Right lobe of liver (tissue), 4 donors: Measurements from ENCODE around the gene MAGI1.

Experiments
- POLR2A ChIP-seq: fragments of 450-650 bp; IDR thresholded peaks from one replicate; pipeline ENCODE4 v1.6.1; 2017; ENCODE audit warnings: antibody characterized with exemption, mild to moderate bottlenecking
- TF ChIP-seq, protein P1 (sequence below), 4 donors: fragments of 200-600 bp in 3 of 4; fragments of 450-650 bp in 1 of 4; IDR thresholded peaks; one replicate each; pipeline versions ENCODE4 v1.5.1 to v1.8.0; 2016 to 2022; ENCODE audit warnings: antibody characterized with exemption in 4 of 4, mild to moderate bottlenecking in 2 of 4
- donor health status: DM: no; HTN: no; CAD: no.
- donor health status: DM: no; HTN: no; CAD: no.
- donor health status: DM: no; HTN: yes; CAD: no.

DNA sequence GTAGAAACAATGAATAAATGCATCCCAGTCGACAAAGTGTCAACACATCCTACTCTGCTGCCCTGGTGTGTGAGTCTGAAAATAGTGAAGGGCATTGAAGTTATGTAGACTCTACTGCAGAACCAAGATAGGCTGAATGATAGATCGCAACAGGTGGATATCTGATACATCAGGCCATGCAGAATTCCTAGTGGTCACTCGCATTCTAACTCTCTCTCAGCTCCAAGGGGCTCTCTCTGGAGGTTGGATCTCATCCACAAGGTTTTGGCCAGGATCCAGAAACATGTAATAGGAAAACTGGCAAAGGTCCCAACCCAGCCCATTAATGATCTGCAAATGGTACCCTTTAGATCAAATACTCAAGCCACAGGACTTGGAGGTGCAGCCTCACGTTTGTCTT lies 514.1 kb downstream of the MAGI1 start:
- TF ChIP-seq, protein P1, sequence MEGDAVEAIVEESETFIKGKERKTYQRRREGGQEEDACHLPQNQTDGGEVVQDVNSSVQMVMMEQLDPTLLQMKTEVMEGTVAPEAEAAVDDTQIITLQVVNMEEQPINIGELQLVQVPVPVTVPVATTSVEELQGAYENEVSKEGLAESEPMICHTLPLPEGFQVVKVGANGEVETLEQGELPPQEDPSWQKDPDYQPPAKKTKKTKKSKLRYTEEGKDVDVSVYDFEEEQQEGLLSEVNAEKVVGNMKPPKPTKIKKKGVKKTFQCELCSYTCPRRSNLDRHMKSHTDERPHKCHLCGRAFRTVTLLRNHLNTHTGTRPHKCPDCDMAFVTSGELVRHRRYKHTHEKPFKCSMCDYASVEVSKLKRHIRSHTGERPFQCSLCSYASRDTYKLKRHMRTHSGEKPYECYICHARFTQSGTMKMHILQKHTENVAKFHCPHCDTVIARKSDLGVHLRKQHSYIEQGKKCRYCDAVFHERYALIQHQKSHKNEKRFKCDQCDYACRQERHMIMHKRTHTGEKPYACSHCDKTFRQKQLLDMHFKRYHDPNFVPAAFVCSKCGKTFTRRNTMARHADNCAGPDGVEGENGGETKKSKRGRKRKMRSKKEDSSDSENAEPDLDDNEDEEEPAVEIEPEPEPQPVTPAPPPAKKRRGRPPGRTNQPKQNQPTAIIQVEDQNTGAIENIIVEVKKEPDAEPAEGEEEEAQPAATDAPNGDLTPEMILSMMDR (IDR thresholded peaks at IDR 0.05) = no peak
- TF ChIP-seq POLR2A = no peak
